HG03025 (cell line): ENCODE measurements around the gene IL31RA.
"Not testable (repeated sequence)": the region's sequence is repeated elsewhere in the genome, so short reads cannot be mapped to it uniquely, and the experiment has no call there.

Source experiments
- ATAC-seq: cut with Tn5 transposase; IDR thresholded peaks from one replicate; pipeline ENCODE4 v1.9.1; 2021; ENCODE audit warnings: mild to moderate bottlenecking, moderate library complexity; ENCODE audit not compliant: unreplicated experiment, low FRiP score

The IL31RA gene

DNA sequence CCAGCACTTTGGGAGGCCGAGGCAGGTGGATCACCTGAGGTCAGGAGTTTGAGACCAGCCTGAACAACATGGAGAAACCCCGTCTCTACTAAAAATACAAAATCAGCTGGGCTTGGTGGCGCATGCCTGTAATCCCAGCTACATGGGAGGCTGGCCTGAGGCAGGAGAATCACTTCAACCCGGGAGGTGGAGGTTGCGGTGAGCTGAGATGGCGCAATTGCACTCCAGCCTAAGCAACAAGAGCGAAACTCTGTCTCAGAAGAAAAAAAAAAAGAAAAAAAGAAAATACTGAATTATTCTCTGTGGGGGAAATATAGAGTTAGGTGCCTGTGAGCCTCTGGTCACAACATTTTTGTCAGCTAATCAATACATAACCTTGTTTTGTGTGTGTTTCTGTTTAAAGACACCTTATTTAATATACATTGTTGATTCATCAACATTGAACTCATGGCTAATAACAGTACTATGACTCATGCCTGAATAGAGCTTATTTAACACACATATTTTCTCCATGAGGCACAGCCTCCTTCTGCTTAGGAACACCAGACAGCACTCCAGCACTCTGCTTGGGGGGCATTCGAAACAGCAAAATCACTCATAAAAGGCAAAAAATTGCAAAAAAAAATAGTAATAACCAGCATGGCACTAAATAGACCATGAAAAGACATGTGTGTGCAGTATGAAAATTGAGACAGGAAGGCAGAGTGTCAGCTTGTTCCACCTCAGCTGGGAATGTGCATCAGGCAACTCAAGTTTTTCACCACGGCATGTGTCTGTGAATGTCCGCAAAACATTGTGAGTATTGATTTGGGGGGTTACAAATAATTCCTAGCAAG is at the start of gene IL31RA:
Gene IL31RA (plus strand): TSS at position 519 of the 836 bp plus-strand sequence. CDS start 214 bp downstream, at position 733.
- no peak for ATAC-seq

DNA sequence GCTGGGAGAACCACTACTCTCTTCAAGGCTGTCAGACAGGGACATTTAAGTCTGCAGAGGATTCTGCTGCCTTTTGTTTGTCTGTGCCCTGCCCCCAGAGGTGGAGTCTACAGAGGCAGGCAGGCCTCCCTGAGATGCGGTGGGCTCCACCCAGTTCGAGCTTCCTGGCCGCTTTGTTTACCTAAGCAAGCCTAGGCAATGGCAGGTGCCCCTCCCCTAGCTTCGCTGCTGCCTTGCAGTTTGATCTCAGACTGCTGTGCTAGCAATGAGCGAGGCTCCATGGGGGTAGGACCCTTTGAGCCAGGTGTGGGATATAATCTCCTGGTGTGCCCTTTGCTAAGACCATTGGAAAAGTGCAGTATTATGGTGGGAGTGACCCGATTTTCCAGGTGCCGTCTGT is 42.3 kb upstream of the IL31RA start:
- ATAC-seq = not testable (repeated sequence)

DNA sequence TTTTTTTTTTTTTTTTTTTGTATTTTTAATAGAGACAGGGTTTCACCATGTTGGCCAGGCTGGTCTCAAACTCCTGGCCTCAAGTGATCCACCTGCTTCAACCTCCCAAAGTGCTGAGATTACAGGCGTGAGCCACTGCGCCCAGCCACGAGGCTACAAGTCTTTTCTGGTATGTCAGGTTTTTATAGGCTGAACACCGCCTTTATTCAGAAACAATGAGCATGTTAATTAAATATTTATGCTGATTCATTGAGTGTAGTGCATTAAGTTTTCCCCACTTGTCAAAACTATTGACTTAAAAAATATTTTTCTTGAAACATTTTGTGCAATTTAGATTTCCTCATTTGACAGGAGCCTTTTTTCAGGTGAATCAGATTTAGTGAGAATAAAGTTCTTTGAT is 35.2 kb upstream of the IL31RA start:
- not testable (repeated sequence) for ATAC-seq

DNA sequence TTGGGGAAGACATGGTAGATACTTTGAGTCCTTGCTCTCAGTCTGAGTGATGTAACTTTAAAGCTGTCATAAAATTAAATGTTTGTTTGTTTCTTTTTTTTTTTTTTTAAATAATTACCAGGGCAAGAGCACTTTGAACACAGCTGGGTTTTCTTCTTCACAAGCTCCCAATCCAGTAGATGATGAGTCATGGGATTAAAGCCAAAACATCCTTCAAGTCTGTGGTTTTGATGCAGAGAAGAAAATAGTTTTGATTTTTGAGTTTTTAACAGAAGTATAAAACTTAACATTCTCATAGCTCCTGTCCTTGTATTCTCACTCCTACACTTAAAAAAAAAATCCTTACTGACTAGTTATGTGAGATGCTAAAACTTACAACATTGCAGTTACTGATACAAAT is 34.8 kb upstream of the IL31RA start:
- no peak for ATAC-seq

- ATAC-seq = no peak
Observed at GRCh38 chr5:55817030-55817429, 34.1 kb upstream of the IL31RA start.

GRCh38 chr5:55820488-55820887 is 30.7 kb upstream of the IL31RA start:
- no peak for ATAC-seq

DNA sequence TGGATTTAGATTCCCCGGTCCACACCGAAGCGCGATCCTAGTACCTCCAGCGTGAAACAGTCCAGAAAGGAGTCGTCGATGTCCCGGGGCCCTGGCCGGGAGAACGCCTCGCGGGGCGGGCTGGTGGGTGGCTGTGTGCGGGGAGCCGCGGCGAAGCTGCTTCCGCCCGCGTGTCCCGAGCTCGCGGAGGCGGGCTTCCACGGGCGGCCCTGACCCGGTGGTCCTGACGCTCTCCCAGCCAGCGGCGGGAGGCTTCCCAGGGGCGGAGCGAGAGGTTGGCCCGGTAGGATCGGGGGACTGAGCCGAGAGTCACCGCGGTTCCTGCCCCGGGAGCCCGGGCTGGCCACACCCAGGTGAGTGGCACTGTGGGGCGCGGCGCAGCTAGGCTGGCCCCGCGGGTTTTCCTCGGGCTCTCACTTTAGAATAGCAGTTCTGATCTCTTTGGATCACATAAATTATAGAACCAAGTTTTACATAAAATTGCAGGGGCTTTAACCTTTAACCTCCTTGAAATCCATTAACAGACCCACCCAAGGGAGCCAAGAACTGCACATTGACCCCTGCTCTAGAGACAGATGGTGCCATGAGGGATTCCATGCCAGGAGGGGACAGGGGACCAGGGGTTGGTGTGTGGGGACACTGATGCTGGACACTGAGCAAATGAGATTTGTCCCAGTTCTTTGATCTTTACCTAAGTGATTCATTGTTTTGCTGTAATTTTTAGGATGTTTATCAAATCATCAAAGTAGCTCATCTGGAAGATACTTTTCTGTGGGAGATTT is 29.2 kb upstream of the IL31RA start:
- no peak for ATAC-seq

- ATAC-seq = no peak
Observed at GRCh38 chr5:55823151-55823796, 27.9 kb upstream of the IL31RA start.

GRCh38 chr5:55829956-55830355 is 21.2 kb upstream of the IL31RA start:
- no peak for ATAC-seq

GRCh38 chr5:55832446-55832845 is 18.7 kb upstream of the IL31RA start:
- no peak for ATAC-seq

- no peak for ATAC-seq
Observed at GRCh38 chr5:55836191-55836590, 15.0 kb upstream of the IL31RA start.

DNA sequence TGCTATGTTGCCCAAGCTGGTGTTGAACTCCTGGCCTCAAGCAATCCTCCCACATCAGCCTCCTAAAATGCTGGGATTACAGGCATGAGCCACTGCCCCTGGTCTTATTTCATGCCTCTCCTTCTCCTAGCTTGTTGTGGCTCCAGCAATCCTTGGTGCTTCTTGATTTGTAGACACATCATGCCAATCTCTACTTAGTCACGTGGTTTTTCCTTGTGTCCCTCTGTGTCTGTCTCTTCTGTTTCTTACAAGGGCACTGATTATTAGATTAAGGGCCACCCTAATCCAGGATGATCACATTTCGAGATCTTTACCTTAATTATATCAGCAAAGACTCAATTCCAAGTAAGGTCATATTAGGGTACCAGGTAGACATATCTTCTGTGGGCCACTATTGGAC is 9.2 kb upstream of the IL31RA start:
- no peak for ATAC-seq

DNA sequence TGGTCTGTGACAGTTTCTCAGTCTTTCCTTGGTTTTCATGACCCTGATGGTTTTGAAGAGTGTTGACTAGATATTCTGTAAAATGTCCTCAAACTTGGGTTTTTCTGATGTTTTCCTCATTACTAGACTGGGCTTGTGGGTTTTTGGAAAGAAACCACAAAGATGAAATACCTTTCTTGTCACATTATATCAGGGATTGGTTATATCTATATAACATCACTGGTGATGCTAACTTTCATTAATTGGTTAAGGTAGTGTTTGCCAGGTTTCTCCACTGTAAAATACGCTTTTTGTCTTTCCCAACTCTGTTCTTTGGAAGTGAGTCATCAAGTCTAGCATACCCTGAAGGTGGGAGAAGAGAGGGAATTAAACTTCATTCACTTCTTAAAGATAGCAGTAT is 3.3 kb upstream of the IL31RA start:
- ATAC-seq = no peak

GRCh38 chr5:55848783-55849182 is 2.4 kb upstream of the IL31RA start:
- no peak for ATAC-seq

DNA sequence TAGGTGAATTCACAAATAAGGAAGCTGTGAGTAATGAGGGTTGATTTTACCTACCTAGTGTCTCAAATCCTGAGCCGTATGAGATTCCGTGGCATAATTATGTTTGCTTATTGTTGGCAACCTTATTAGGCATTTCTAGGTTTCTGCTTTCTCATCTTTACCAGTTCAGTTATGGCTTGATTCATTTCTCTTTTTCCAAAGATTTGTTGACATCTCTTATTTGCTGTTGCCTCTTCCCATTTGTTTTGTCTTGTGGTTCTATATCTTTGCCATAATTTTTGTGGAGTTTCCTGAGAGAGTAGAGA is 470 bp downstream of the IL31RA start:
- ATAC-seq = no peak

GRCh38 chr5:55852503-55852902 is 1.3 kb downstream of the IL31RA start:
- no peak for ATAC-seq

- ATAC-seq = no peak
Observed at GRCh38 chr5:55853041-55853670, 2.0 kb downstream of the IL31RA start.

DNA sequence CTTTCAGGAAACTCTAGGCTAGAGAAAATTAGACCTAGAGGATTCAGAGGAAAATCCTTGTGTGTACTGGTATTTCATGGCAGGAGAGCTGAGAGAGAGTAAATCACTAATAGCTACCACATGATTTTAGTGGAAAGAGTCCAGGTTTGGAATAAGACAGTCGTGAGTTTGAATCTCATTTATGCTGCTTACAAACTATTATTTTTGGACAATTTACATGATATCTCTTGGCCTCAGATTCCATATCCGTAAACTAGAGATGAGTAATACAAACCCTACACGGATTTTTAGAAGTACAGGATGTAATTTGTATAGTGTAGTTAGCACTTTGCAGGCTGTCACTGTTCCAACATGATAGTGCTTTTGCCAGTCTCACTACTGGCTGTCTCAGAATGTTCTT is 2.7 kb downstream of the IL31RA start:
- ATAC-seq = no peak

DNA sequence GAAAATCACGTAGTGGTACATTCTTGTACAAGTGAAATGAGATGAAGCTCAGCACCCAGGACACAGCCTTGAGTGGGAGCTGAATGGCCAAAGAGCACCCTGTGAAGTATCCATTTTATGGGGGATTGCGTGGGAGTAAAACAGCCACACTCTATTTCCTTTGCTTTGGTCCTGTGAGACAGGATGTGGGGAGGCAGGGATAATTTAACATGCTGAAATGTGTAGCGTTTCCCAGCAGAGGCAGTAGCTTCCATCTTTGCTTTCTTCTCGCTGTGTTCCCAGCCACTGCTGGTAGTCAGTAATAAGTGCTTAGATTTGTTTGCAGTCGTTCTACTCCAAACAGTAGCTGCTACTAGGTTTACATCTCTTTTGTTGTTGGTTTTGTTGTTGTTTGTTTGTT is 4.4 kb downstream of the IL31RA start:
- ATAC-seq = no peak

GRCh38 chr5:55856516-55857246 is 5.5 kb downstream of the IL31RA start:
- no peak for ATAC-seq
